Measurements from ENCODE around the gene PARM1.

Gene PARM1

DNA sequence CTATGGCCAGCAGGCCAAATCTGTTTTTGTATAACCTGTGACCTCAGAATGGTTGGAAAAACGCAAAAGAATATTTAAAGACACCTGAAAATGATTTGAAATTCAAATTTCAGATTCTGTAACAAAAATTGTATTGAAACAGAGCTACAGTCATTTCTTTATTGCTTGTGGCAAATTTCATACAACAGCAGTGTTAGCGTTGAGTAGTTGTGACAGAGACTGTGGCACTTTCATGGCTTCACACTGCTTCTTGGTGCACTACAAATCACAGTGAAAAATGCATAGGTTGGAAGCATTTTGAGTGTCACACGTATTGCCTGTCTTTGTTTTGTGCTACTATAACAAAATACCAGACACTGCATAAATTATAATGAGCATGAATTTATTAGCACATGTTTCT is 12.2 kb upstream of the PARM1 start:
- in situ Hi-C loops (cut with MboI; ENCODE audit: low sequenced_read_pairs, unreplicated experiment): no loop called here
- TF ChIP-seq, protein P1, sequence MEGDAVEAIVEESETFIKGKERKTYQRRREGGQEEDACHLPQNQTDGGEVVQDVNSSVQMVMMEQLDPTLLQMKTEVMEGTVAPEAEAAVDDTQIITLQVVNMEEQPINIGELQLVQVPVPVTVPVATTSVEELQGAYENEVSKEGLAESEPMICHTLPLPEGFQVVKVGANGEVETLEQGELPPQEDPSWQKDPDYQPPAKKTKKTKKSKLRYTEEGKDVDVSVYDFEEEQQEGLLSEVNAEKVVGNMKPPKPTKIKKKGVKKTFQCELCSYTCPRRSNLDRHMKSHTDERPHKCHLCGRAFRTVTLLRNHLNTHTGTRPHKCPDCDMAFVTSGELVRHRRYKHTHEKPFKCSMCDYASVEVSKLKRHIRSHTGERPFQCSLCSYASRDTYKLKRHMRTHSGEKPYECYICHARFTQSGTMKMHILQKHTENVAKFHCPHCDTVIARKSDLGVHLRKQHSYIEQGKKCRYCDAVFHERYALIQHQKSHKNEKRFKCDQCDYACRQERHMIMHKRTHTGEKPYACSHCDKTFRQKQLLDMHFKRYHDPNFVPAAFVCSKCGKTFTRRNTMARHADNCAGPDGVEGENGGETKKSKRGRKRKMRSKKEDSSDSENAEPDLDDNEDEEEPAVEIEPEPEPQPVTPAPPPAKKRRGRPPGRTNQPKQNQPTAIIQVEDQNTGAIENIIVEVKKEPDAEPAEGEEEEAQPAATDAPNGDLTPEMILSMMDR (IDR thresholded peaks at IDR 0.05; ENCODE audit: borderline replicate concordance, control extremely low read depth, extremely low read depth, insufficient read depth, missing control alignments): no peak
- DNase-seq (ENCODE audit: low spot score): no peak

DNA sequence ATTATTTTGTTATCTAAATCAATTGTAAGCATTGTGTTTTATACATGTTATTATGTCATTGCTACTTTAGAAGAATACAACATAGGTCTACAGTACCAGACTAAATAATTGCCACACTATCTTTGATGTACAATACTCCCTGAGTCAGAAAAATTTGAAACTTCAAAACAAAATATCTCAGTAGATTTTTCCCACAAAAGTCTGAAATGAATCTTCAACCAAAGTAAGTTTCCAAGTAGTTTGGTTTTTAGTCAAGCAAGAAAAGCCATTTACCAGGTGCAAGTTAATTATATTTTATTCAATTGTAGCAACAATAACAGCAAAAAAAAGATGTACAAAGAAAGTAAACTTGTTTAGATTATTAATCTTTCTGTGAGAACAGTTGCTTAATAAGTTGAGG is 11.4 kb upstream of the PARM1 start:
- TF ChIP-seq, protein P1 (IDR thresholded peaks at IDR 0.05; ENCODE audit: borderline replicate concordance, control extremely low read depth, extremely low read depth, insufficient read depth, missing control alignments): no peak
- no peak for DNase-seq (ENCODE audit: low spot score)
- in situ Hi-C loops (cut with MboI; ENCODE audit: low sequenced_read_pairs, unreplicated experiment): no loop called here

DNA sequence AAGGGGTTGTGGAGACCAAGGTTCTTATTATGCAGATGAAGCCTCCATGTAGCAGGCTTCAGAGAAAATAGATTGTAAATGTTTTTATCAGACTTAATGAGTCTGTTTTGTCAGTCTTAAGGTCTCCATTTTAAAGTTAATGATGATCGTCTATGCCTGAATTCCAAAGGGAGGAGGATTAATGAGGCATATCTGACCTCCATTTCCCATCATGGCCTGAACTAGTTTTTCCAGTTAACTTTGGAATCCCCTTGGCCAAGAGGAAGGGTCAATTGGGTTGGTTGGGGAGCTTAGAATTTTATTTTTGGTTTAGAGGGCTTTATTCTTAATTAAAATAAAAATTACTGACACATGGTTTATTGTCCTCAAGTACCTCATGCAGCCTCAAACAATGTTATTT is 6.9 kb upstream of the PARM1 start:
- DNase-seq (ENCODE audit: low spot score): no peak
- TF ChIP-seq, protein P1 (IDR thresholded peaks at IDR 0.05; ENCODE audit: borderline replicate concordance, control extremely low read depth, extremely low read depth, insufficient read depth, missing control alignments): no peak
- in situ Hi-C loops (cut with MboI; ENCODE audit: low sequenced_read_pairs, unreplicated experiment): loop anchor here (25.0 kb wide), 1 partner anchor 186 kb away; no protein-coding TSS in a partner anchor

DNA sequence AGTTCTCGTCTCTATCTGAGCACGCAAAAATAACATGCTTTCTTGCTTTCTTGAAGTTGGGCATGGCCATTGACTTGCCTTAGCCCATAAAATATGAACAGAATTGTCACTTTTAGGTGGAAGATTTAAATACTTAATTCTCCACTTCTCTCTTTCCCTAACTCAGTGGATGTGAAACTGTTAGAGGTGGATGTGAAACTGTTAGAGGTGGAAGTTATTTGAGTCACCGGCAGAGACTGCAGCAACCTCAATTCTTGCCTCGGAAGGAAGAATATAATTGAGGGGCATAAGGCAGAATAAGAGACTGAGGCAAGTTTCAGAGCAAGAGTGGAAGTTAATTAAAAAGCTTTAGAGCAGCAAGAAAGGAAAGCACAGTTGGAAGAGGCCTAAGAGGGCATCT is 2.8 kb upstream of the PARM1 start:
- in situ Hi-C loops (cut with MboI; ENCODE audit: low sequenced_read_pairs, unreplicated experiment): loop anchor here (10.0 to 25.0 kb wide), 2 partner anchors 182 to 365 kb away; no protein-coding TSS in a partner anchor
- TF ChIP-seq, protein P1 (IDR thresholded peaks at IDR 0.05; ENCODE audit: borderline replicate concordance, control extremely low read depth, extremely low read depth, insufficient read depth, missing control alignments): no peak
- DNase-seq (ENCODE audit: low spot score): peak; percentile 21

DNA sequence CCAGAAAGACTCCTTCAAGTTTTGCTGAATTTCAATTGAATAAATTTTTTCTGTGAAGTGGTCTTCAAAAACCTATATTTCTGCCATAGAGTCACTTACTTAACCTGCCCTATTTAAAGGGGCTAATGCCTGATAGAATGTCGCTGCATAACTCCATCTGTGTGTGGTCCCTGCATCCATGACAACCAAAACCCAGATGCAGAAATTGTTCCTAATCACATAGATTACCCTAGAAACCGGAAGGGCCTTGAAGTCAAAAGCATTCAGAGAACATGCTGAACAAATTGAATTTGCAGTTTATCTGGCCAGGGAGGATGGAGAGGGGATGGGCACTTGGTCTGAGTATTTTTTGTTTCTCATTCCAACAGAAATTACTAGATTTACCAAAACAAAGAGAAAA is 1.5 kb upstream of the PARM1 start:
- DNase-seq (ENCODE audit: low spot score): no peak
- in situ Hi-C loops (cut with MboI; ENCODE audit: low sequenced_read_pairs, unreplicated experiment): loop anchor here (10.0 to 25.0 kb wide), 2 partner anchors 181 to 363 kb away; no protein-coding TSS in a partner anchor
- TF ChIP-seq, protein P1 (IDR thresholded peaks at IDR 0.05; ENCODE audit: borderline replicate concordance, control extremely low read depth, extremely low read depth, insufficient read depth, missing control alignments): no peak

DNA sequence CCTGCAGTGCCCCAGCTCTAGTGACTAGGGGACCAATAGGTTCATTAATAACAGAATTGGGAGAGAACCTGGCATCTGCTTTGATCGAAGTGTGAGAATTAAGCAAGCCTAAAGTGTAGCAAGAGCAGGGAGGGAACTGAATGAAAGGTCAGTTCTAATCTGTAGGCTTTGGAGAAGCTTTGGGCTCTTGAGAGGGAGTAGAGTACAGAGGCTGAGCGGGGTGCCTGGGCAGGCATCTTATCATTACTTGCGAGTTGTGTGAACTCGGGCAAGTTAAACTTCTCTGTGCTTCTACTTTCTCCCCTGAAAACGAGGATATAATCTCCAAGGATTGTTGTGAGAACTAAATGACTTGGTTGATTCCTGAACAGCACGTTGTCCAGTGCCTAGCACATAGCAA is 906 bp upstream of the PARM1 start:
- TF ChIP-seq, protein P1 (IDR thresholded peaks at IDR 0.05; ENCODE audit: borderline replicate concordance, control extremely low read depth, extremely low read depth, insufficient read depth, missing control alignments): no peak
- no peak for DNase-seq (ENCODE audit: low spot score)
- in situ Hi-C loops (cut with MboI; ENCODE audit: low sequenced_read_pairs, unreplicated experiment): loop anchor here (10.0 to 25.0 kb wide), 2 partner anchors 180 to 363 kb away; no protein-coding TSS in a partner anchor

All from GM13976 (cell line).